ENCODE results near the gene NTN3.

NTN3 gene

DNA sequence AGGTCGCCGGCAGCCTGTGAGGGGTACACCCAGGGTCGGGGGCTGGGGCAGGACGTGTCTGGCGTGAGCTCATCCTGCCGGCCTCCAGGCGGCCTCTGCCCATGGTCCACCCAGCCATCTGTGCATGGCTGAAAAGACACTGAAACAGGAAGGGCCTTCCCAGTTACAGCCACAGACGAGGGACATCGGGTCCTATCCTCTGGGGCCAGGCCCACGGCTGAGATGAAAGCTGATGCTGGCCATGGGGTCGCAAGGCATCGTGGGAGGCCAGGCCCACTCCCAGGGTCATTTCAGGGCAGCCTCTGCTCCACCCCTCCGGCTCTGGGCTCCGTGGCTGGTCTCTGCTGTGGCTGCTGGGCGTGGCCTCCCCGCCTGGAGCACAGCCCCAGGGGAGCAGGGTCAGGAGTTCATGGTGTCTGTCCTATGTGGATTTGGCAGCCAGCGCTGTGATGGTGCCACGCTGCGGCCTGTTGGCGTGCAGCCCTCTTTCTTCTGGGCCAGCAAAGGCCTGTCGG is 26.1 kb downstream of the NTN3 start:
- no peak for DNase-seq (ENCODE audit: low read depth, low spot score)

DNA sequence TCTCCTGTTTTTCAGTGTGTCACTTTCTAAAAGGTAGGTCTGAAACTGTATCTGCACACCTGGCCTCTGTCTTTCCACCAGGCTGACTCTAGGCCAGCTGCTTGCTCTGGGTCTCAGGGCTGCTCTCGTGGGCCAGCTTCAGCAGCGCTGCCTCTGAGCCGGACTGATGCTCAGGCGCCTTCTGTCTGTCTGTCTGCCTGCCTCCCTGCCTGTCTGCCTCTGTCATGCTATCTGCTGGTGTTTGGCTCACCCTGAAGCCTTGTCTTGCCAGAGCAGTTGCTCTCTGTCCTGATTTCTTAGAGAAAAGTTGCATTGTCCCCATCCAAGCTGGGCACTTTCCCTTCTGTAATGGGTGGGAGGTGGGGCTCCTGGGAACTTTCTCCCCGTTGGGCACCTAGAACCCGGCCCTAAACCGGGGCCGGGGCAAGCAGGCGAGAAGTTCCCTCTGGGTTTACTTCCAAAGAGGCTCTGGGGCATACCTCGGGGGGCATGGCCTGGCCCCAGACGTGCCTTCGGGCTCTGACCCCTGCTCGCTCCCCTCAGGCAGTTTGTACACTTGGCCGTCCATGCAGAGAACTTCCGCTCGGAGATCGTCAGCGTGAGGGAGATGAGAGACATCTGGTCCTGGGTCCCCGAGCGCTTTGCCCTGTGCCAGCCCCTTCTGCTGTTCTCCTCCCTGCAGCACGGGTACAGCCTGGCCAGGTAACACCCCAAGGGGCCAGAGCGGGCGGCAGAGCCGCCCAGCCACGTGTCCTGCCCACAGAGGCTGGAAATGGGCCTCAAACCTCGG is 26.8 kb downstream of the NTN3 start:
- no peak for DNase-seq (ENCODE audit: low read depth, low spot score)

DNA sequence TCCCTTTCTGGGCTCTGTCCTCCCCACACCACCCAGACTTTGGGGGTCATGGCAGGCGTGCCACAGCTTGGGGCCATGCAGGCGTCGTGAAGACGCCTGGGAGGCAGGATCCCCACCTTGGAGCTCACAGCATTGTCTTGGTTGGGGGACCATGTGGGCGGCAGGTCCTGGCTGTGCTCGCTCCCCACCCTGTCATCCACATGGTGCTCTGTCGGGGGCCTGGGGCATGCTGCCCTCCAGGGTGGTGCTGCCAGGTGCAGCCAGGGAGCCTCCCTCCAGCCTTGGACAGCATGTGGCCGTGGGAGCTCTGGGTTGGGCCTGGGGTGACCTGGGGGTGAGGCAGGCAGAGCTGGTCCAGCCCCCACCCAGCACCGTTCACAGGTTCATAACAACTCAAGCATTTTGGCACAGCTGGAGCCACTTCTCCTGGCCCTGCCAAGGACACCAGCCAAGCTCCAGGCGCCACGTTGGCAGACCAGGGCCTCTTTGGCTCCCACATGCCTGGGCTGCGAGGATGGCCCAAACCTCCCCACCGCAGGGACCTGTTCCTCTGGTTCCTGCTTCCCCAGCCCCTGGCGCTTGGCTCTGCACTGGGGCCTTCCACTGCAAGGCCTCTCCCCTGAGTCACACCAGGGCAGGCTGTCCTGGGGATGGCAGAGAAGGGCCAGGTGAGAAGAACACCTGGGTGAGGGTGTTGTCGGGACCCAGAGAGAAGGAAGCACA is 27.6 kb downstream of the NTN3 start:
- DNase-seq (ENCODE audit: low read depth, low spot score): no peak

DNA sequence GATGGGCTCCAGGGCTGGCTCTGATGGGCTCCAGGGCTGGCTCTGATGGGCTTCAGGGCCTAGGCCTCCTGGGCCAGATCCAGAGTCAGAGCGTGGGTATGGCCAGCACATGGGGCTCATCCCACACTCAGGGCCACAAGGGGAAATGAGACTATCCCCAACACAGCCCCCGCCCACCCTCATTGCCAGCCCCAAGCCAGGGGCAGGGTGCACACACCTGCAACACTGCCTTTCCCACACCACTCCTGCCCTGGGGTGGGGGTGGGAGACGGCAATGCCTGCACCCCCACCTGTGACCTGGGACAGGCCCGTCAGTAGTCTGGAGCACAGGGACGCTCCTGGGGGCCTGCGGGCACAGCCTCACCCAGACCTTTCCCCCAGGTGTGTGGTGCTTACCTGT is 28.4 kb downstream of the NTN3 start:
- no peak for DNase-seq (ENCODE audit: low read depth, low spot score)

GRCh38 chr16:2499890-2500429 is 28.9 kb downstream of the NTN3 start:
- DNase-seq (ENCODE audit: low read depth, low spot score): no peak

DNA sequence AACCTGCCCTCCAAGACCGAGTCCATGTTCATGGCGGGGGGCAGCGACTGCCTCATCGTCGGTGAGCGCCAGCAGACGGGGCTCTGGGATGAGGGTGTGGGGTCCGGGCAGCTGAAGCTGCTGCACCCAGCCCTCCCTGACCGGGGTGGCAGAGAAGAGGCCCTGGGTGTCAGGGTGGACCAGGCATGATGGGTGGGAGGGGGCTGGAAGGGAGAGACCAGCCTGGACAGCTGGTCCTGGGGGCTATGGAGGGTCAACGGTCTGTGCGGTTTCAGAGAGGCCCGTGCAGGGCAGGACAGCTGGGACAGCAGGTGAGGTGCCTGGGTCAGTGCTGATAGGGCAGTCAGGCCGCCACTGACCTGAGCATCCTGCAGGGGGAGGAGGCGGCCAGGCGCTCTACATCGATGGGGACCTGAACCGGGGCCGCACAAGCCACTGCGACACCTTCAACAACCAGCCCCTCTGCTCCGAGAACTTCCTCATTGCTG is 29.4 kb downstream of the NTN3 start:
- no peak for DNase-seq (ENCODE audit: low read depth, low spot score)

GRCh38 chr16:2500918-2501750 is 30.0 kb downstream of the NTN3 start:
- DNase-seq (ENCODE audit: low read depth, low spot score): peak; percentile 55

DNA sequence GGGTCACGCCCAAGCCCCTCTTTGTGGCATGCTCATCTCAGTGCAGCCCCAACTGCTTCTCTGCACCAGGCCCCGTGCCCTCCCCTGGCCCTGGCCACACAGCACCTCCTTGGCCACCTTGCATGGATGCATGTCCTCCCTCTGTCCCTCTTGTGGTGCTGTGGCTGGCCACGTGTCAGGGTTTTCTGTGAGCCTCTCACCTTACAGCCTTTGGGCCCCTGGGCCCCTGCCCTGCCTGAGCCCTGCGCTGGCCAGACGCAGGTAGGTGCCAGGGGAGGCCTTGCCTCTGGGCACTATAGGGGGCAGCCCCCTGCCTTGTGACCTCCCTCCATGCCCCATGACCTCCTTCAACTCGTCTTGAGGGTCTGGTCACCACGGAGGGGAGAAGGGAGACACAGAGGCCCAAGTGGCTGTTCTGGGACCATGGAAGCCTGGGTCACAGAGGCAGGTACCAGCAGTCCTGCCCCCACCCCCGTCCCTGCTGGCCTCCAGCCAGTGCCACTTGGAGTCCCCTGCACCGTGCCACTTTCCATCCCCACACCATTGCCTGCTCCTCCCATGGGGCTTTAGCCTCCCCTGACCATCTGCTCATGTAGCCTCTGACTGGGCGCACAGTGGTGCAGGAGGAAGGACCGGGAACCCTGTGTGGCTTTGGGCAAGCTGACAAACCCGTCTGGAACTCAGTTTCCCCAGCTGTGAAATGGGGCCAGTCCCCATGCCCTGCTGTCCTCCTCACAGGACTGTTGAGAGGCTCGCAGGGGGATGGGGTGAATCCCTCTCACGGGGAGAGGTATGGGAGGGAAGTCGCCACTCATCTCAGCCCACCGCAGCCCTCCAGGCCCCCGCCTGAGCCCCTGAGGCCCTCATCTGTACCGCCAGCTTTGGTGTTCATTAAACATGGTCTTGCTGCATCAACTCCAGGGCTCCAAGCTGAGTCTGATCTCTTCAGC is 31.1 kb downstream of the NTN3 start:
- DNase-seq (ENCODE audit: low read depth, low spot score): no peak

DNA sequence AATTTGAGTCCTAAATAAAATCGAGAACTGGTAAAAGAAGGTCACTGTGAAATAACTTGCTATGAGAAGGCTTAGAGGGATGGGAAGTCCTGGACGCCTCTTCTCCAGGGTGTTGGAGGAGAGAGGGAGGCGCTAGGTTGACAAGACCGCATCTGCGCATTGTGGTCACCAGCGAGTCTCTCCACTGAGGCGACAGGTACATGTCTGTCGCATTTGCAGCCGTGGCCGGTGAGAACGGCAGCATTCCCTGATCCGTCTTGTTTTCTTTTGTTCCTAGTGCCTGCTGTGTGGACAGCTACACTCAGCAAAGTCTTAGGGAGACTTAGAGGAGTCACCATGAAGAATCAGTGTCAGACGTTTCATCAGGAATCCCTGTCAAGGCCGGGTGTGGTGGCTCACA is 34.6 kb downstream of the NTN3 start:
- DNase-seq (ENCODE audit: low read depth, low spot score): no peak

DNA sequence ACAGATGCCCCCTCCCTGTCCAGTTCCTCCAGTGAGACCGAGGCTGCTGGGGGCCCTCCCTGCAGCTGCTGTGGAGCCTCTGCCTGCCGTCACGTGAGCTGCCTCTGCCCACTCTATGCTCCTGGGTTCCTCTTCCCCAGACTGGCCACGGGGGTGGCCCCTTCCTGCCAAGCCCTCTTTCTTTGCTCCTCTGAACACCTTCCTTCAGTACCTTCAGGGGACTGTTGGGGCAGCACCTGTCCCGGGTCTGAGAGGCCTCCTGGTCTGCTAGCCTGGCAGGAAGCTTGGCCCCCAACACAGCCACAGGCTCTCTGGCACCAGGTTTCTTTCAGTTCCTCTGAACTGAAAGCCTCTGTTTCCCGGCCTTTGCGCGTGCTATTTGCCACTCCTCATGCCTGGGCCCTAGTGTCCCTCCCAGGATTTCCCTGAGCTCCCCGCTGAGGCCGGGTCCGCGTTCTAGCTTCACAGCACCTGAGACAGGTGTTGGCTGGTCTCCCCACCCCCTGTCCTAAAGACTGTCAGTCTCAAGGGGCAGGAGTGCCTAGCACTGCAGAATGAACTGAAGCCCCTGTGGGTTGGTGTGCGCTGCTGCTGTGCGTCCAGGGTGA is 36.1 kb downstream of the NTN3 start:
- no peak for DNase-seq (ENCODE audit: low read depth, low spot score)

- DNase-seq (ENCODE audit: low read depth, low spot score): no peak
These were observed 36.6 kb downstream of the NTN3 start for GRCh38 chr16:2507665-2508064.

DNA sequence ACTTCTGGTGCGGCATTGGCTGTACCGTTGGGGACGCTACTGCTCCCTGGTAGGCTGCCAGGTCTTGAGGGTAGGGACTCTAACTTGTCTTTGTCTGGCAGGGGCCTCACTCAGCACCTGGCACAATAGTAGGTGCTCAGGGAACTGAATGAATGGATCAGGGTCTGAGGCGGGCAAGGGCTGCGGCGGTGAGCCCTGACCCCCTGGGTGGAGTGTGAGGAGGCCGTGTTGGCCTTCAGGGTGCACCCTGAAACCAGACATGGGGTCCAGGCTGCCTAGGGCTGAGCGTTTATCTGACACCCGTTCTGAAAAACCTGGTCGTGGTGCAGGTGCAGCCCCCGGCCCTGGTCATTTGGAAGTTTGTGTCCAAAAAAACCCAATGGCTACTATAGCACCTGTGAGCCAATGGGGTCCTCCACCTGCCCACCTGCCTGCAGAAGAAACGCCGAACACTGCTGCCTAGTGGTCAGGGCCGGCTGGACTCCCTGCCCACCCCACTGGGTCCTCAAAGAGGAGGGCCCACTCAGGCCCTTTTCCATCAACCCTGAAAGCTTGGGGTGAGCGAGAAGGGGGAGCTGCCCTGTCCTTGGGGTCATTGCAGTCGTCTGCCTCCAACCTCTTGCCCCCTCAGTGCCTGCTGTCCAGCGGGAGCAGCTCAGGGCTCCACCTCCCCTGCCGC is 37.8 kb downstream of the NTN3 start:
- DNase-seq (ENCODE audit: low read depth, low spot score): no peak

DNA sequence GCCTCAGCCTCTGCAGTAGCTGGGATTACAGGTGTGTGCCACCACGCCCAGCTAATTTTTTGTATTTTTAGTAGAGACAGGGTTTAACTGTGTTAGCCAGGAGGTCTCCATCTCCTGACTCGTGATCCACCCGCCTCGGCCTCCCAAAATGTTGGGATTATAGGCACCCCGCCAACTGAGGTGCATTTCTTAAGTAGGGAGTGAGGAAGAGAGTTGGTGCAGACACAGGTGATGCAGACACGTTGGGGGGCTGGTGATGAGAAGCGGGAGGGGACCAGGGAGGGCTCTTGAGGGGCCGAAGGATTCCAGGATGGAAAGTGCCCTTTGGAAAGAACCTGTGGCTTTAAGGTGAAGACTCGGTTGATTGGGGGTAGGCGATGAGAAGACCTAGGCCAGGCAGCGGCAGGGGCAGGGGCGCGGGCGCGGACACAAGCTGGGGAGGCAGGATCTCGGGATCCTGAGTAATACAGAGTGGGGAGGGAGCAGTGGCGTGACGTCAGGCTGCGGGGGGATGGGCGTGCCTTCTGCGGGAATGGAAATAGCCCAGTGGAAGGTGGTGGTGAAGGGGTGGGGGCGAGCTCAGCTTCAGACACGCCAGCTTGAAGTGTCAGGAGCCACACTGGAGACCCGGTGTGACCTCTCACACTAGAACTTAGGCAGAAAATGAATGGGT is 40.2 kb downstream of the NTN3 start:
- DNase-seq (ENCODE audit: low read depth, low spot score): no peak

- DNase-seq (ENCODE audit: low read depth, low spot score): no peak
These were observed 41.1 kb downstream of the NTN3 start for GRCh38 chr16:2511996-2512734.

DNA sequence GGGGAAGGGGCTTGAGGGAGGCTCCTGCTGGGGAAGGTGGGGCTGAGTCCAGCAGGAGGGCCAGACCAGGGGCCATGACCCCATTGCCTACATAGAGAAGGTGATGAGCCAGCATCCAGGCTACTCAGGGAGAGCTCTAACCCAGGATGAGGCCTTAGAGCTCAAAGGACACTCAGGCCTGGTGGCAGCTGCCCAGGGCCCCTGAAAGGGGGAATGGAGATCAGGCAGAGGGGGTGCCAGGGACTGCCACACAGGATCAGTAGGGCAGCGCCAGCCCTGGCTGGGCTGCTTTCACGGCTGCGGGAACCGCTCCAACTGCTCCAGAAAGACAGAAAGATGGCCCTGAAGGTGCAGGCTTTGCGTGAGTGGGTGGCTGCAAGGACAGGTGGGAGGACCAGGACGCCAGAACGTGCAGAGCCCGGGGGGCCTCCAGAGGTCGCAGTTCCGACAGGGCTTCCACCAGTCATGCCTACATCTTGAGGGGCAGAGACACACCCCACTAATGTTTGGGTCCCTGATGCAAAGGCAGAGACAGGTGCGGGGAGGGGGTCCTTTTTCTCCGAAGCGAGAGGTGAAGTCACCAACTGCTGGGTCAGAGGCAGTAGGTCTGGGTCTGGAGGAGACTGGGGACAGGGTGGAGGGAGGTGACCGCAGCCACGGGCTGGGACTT is 41.8 kb downstream of the NTN3 start:
- DNase-seq (ENCODE audit: low read depth, low spot score): no peak

- DNase-seq (ENCODE audit: low read depth, low spot score): peak; percentile 82
These were observed 42.6 kb downstream of the NTN3 start, which contains the start of gene ATP6V0C for GRCh38 chr16:2513405-2514332. TSS of gene ATP6V0C (plus strand) at chr16:2513952. CDS start at chr16:2514104, 152 bp downstream.

Data from activated CD4-positive, CD25-positive, alpha-beta regulatory T cell treated with anti-CD3 and anti-CD28 coated beads, Interleukin-2, amount 50 U/mL, for 16 hours (primary cell).